HCT116 (cell line): ENCODE data around the gene ZNF580. TPM values are rescaled to one million over a fixed set of nuclear protein-coding genes. Genes with fewer than 3 reads are reported as not detected.

ENCODE experiments used
- ATAC-seq: fragments of 200-7000 bp; cut with Tn5 transposase; 2 replicates; pipeline ENCODE4 v1.9.1; 2020; ENCODE audit warnings: mild to moderate bottlenecking, moderate library complexity
- BruUV-seq: library from RNA; stranded (reverse); fragments of 400-500 nt; replicated peaks from 2 replicates; lab custom pipeline; 2021; lab: Mats Ljungman, UMichigan
- CTCF ChIA-PET: fragments of 300-600 bp; sonication (Branson Sonifier 250); formaldehyde crosslinking; loops from one replicate; lab custom pipeline; 2021; ENCODE audit warnings: antibody characterized with exemption; lab: Charles Lee
- POLR2A ChIA-PET: fragments of 300-600, 350-600 bp; sonication (Branson Sonifier 250); formaldehyde crosslinking; loops from one replicate; lab custom pipeline; 2021; ENCODE audit warnings: antibody characterized with exemption; lab: Charles Lee
- RAD21 ChIA-PET, 2 experiments: fragments of 300-600 bp; sonication (Branson Sonifier 250); formaldehyde crosslinking; loops; one replicate each; lab custom pipeline; 2023; ENCODE audit warnings: low total read pairs in 2 of 2; ENCODE audit not compliant: uncharacterized antibody in 2 of 2, unreplicated experiment in 2 of 2, low non-redundant PET in 1 of 2; lab: Charles Lee
- DNase-seq: peaks from one replicate; pipeline ENCODE4 v3.0.0-alpha.2; 2010; ENCODE audit warnings: low read depth, low spot score
- H2AFZ ChIP-seq: fragments of 200-600 bp; shearing (Covaris generic), sonication (generic); 2 replicates; pipeline ENCODE4 v1.6.1; 2017; ENCODE audit warnings: low read depth, mixed run types, mixed read lengths, antibody characterized with exemption, low read length; ENCODE audit not compliant: poor library complexity, severe bottlenecking
- H3K27ac ChIP-seq: 2 replicates; pipeline ENCODE4 v1.5.1; 2012; ENCODE audit warnings: low read depth, low read length
- H3K27me3 ChIP-seq: fragments of 200-600 bp; sonication (generic); 2 replicates; pipeline ENCODE4 v1.6.1; 2016; ENCODE audit warnings: mixed run types, low read length, mixed read lengths; ENCODE audit not compliant: insufficient read depth
- H3K36me3 ChIP-seq, 2 experiments: fragments of 200-500 bp in 1 of 2; fragments of 200-600 bp in 1 of 2; sonication (Bioruptor generic) in 1 of 2; sonication (generic) in 1 of 2; 2 replicates each; pipeline versions ENCODE4 v1.5.1 to v1.6.1; 2014 to 2016; ENCODE audit warnings: low read length in 2 of 2, inconsistent platforms in 1 of 2, mixed read lengths in 1 of 2, mixed run types in 1 of 2; ENCODE audit not compliant: insufficient read depth in 2 of 2, control insufficient read depth in 1 of 2
- H3K4me1 ChIP-seq, 2 experiments: fragments of 200-600 bp in 1 of 2; sonication (generic) in 1 of 2; 2 replicates each; pipeline versions ENCODE4 v1.5.1 to v1.6.1; 2012 to 2017; ENCODE audit warnings: low read length in 2 of 2, inconsistent platforms in 1 of 2, mild to moderate bottlenecking in 1 of 2, mixed read lengths in 1 of 2, mixed run types in 1 of 2, moderate library complexity in 1 of 2; ENCODE audit not compliant: insufficient read depth in 2 of 2, control insufficient read depth in 1 of 2
- H3K4me2 ChIP-seq: fragments of 200-600 bp; sonication (generic); 2 replicates; pipeline ENCODE4 v1.6.1; 2017; ENCODE audit warnings: mixed run types, low read length, mixed read lengths
- H3K4me3 ChIP-seq, 2 experiments: fragments of 200-600 bp in 1 of 2; sonication (generic) in 1 of 2; replicated peaks in 1 of 2; 2 replicates each; pipeline ENCODE4 v1.5.1; 2011 to 2016; ENCODE audit warnings: low read length in 2 of 2, control low read depth in 1 of 2, low read depth in 1 of 2, mild to moderate bottlenecking in 1 of 2, mixed read lengths in 1 of 2, mixed run types in 1 of 2
- H3K79me2 ChIP-seq: fragments of 200-600 bp; sonication (generic); 2 replicates; pipeline ENCODE4 v1.6.1; 2017; ENCODE audit warnings: mild to moderate bottlenecking, mixed run types, low read length, moderate library complexity, mixed read lengths; ENCODE audit not compliant: insufficient read depth
- H3K9ac ChIP-seq: fragments of 200-600 bp; sonication (generic); 2 replicates; pipeline ENCODE4 v1.6.1; 2016; ENCODE audit warnings: low read length, mixed read lengths
- H3K9me2 ChIP-seq: fragments of 200-600 bp; sonication (generic), shearing (Covaris generic); 2 replicates; pipeline ENCODE4 v1.6.1; 2017; ENCODE audit warnings: mixed run types, mild to moderate bottlenecking, moderate library complexity; ENCODE audit not compliant: insufficient read depth
- H3K9me3 ChIP-seq, 2 experiments: fragments of 200-500 bp in 1 of 2; fragments of 200-600 bp in 1 of 2; sonication (Bioruptor generic) in 1 of 2; sonication (generic) in 1 of 2; 2 replicates each; pipeline ENCODE4 v1.6.1; 2014 to 2017; ENCODE audit warnings: low read length in 2 of 2, mixed read lengths in 2 of 2, inconsistent platforms in 1 of 2, low read depth in 1 of 2, mild to moderate bottlenecking in 1 of 2, mixed run types in 1 of 2, moderate library complexity in 1 of 2; ENCODE audit not compliant: control insufficient read depth in 1 of 2, insufficient read depth in 1 of 2
- H4K20me1 ChIP-seq: fragments of 200-600 bp; sonication (generic), shearing (Covaris generic); 2 replicates; pipeline ENCODE4 v1.6.1; 2017; ENCODE audit warnings: mixed run types, mild to moderate bottlenecking, moderate library complexity; ENCODE audit not compliant: insufficient read depth
- CBX3 ChIP-seq: IDR thresholded peaks from 2 replicates; pipeline ENCODE4 v1.6.1; 2012; ENCODE audit warnings: low read depth
- CEBPB ChIP-seq: IDR thresholded peaks from 2 replicates; pipeline ENCODE4 v1.6.1; 2012; ENCODE audit warnings: low read depth
- EZH2 ChIP-seq: fragments of 200-600 bp; sonication (generic); IDR thresholded peaks from 2 replicates; pipeline ENCODE4 v1.6.1; 2017; ENCODE audit warnings: antibody characterized with exemption, mixed run types
- JUND ChIP-seq: IDR thresholded peaks from 2 replicates; pipeline ENCODE4 v1.6.1; 2012
- POLR2A ChIP-seq: IDR thresholded peaks from 2 replicates; pipeline ENCODE4 v1.7.0; 2011; ENCODE audit warnings: borderline replicate concordance; ENCODE audit not compliant: insufficient read depth, insufficient read length; ENCODE audit errors: extremely low read depth
- RAD21 ChIP-seq: IDR thresholded peaks from 2 replicates; pipeline ENCODE4 v1.6.1; 2012; ENCODE audit warnings: low read depth, mild to moderate bottlenecking
- SIN3A ChIP-seq: IDR thresholded peaks from 2 replicates; pipeline ENCODE4 v1.6.1; 2012; ENCODE audit warnings: low read depth
- SP1 ChIP-seq: IDR thresholded peaks from 2 replicates; pipeline ENCODE4 v1.6.1; 2012; ENCODE audit warnings: low read depth
- SRF ChIP-seq: IDR thresholded peaks from 2 replicates; pipeline ENCODE4 v1.6.1; 2012; ENCODE audit warnings: low read depth
- TCF7L2 ChIP-seq: IDR thresholded peaks from 2 replicates; pipeline ENCODE4 v1.7.0; 2011; ENCODE audit warnings: borderline replicate concordance, inconsistent platforms; ENCODE audit not compliant: insufficient read depth, insufficient read length; ENCODE audit errors: extremely low read depth
- YY1 ChIP-seq: IDR thresholded peaks from 2 replicates; pipeline ENCODE4 v1.6.1; 2011; ENCODE audit warnings: low read length, low read depth, moderate library complexity, mild to moderate bottlenecking; ENCODE audit not compliant: insufficient replicate concordance; ENCODE audit errors: extremely low read depth
- ZFX ChIP-seq: fragments of 450-650 bp; IDR thresholded peaks from 2 replicates; pipeline ENCODE4 v1.6.1; 2017
- intact Hi-C: fragments of 100-400 bp; cut with micrococcal nuclease; formaldehyde crosslinking; loops from 2 replicates; pipeline ENCODE4 v1.10.0; 2022
- total RNA-seq: library from RNA; stranded (reverse); gene quantifications from one replicate; pipeline ENCODE4 v1.2.1, GENCODE V29; 2021; ENCODE audit not compliant: unreplicated experiment
- TF ChIP-seq, protein P1 (sequence below): IDR thresholded peaks from 2 replicates; pipeline ENCODE4 v1.6.1; 2012
- TF ChIP-seq, protein P2 (sequence below), 3 experiments: fragments of 200-600 bp in 1 of 3; sonication (generic) in 1 of 3; IDR thresholded peaks in 2 of 3; conservative IDR thresholded peaks in 1 of 3; 2 replicates each; pipeline ENCODE4 v1.5.1; 2012 to 2017; ENCODE audit warnings: low read depth in 2 of 3, low read length in 2 of 3, antibody characterized with exemption in 1 of 3, borderline replicate concordance in 1 of 3, control low read depth in 1 of 3, mild to moderate bottlenecking in 1 of 3, mixed read lengths in 1 of 3, mixed run types in 1 of 3, moderate library complexity in 1 of 3; ENCODE audit not compliant: insufficient read depth in 1 of 3
- TF ChIP-seq, protein P3 (sequence below): IDR thresholded peaks from 2 replicates; pipeline ENCODE4 v1.6.1; 2012
- TF ChIP-seq, protein P4 (sequence below): IDR thresholded peaks from 2 replicates; pipeline ENCODE4 v1.6.1; 2012; ENCODE audit warnings: low read depth

ZNF580 gene
- total RNA-seq, 1 experiment from 2014 or later: 36.7 TPM

DNA sequence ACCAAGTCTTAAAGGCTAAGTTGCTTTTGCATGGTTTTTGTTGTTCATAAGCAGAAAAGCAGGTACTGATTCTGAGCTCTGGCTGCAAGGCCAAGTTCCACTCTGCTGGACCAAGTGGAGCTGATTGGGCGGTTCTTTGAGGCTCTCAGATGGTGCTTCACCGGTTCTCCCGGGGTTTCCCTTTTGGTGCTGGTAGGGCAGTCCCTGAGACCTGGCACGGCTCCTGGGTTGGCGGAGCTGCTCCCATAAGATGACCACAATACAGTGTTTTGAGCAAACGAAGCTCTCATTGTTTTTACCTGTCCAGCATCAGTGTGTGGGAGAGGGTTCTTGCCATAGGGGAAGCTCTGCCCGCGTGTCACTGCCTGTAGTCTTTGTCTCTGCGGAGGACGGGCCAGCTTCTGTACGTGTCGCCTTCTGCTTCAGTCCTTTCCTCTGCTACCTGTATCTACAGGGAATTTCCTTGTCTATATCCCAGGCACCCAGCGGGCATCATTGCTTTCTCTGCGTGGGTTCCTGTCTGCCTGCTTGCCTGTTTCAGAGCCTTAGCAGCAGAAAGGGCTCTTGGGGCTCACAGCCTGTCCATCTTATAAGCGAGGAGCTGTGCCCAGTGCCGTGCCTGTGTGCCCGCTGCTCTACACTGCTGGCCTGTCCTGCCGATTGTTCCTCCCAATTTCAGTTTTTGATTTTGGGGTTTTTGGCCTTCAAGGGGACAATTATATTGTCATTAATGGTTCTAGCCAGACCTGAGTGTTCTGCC lies 16.4 kb downstream of the ZNF580 start:
- RAD21 ChIA-PET: no interaction called here

More for the DNA sequence above, 16.4 kb downstream of the ZNF580 start:
- ChIA-PET CTCF (interaction anchor here (2.9 kb wide), 1 partner anchor 14 kb away, joined by 15 read pairs; no protein-coding TSS in a partner anchor), POLR2A (no interaction called here)
- Histone ChIP-seq H3K9me2 (no peaks in the 10 kb centered on the region), H3K9me3 (no peaks in the 10 kb centered on the region), H3K79me2 (peaks cover 70% of the 10 kb centered on the region), H3K27me3 (no peaks in the 10 kb centered on the region), H2AFZ (no peak overlapping the region), H3K9ac (peak overlapping the region; percentile 99), H3K4me3 (peak overlapping the region; percentile 93 to 94; a peak in 3 of 4 replicates), H3K27ac (peak overlapping the region; percentile 99), H3K4me1 (peaks cover 18 to 29% of the 10 kb centered on the region in 2 experiments; a peak in 3 of 4 replicates), H3K4me2 (peak overlapping the region; percentile 79), H3K36me3 (peaks cover 27 to 35% of the 10 kb centered on the region in 2 experiments; a peak in 3 of 4 replicates), H4K20me1 (no peaks in the 10 kb centered on the region; the same call in 1 of the 2 replicates)
- intact Hi-C loops: no loop called here
- TF ChIP-seq SIN3A (no peak), ZFX (no peak), SRF (no peak), CBX3 (no peak), CEBPB (no peak), POLR2A (no peak), YY1 (no peak), EZH2 (no peak), JUND (no peak), SP1 (no peak), TCF7L2 (no peak), RAD21 (no peak)
- TF ChIP-seq, protein P1, sequence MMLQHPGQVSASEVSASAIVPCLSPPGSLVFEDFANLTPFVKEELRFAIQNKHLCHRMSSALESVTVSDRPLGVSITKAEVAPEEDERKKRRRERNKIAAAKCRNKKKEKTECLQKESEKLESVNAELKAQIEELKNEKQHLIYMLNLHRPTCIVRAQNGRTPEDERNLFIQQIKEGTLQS: no peak
- TF ChIP-seq, protein P2, sequence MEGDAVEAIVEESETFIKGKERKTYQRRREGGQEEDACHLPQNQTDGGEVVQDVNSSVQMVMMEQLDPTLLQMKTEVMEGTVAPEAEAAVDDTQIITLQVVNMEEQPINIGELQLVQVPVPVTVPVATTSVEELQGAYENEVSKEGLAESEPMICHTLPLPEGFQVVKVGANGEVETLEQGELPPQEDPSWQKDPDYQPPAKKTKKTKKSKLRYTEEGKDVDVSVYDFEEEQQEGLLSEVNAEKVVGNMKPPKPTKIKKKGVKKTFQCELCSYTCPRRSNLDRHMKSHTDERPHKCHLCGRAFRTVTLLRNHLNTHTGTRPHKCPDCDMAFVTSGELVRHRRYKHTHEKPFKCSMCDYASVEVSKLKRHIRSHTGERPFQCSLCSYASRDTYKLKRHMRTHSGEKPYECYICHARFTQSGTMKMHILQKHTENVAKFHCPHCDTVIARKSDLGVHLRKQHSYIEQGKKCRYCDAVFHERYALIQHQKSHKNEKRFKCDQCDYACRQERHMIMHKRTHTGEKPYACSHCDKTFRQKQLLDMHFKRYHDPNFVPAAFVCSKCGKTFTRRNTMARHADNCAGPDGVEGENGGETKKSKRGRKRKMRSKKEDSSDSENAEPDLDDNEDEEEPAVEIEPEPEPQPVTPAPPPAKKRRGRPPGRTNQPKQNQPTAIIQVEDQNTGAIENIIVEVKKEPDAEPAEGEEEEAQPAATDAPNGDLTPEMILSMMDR (IDR thresholded peaks at IDR 0.05 in 2 of 3, conservative IDR thresholded peaks at IDR 0.05 in 1 of 3; ENCODE audit: borderline replicate concordance in 1 of 3, insufficient read depth in 1 of 3, low read depth in 2 of 3, low read length in 2 of 3): no peak
- TF ChIP-seq, protein P3, sequence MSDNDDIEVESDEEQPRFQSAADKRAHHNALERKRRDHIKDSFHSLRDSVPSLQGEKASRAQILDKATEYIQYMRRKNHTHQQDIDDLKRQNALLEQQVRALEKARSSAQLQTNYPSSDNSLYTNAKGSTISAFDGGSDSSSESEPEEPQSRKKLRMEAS: no peak
- TF ChIP-seq, protein P4, sequence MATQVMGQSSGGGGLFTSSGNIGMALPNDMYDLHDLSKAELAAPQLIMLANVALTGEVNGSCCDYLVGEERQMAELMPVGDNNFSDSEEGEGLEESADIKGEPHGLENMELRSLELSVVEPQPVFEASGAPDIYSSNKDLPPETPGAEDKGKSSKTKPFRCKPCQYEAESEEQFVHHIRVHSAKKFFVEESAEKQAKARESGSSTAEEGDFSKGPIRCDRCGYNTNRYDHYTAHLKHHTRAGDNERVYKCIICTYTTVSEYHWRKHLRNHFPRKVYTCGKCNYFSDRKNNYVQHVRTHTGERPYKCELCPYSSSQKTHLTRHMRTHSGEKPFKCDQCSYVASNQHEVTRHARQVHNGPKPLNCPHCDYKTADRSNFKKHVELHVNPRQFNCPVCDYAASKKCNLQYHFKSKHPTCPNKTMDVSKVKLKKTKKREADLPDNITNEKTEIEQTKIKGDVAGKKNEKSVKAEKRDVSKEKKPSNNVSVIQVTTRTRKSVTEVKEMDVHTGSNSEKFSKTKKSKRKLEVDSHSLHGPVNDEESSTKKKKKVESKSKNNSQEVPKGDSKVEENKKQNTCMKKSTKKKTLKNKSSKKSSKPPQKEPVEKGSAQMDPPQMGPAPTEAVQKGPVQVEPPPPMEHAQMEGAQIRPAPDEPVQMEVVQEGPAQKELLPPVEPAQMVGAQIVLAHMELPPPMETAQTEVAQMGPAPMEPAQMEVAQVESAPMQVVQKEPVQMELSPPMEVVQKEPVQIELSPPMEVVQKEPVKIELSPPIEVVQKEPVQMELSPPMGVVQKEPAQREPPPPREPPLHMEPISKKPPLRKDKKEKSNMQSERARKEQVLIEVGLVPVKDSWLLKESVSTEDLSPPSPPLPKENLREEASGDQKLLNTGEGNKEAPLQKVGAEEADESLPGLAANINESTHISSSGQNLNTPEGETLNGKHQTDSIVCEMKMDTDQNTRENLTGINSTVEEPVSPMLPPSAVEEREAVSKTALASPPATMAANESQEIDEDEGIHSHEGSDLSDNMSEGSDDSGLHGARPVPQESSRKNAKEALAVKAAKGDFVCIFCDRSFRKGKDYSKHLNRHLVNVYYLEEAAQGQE: no peak
- no TSS peak for BruUV-seq
- ATAC-seq: no peak
- no peak for DNase-seq
